HG03439 (cell line): ENCODE measurements around the gene PCCA.
"Not testable (repeated sequence)": the region's sequence is repeated elsewhere in the genome, so short reads cannot be mapped to it uniquely, and the experiment has no call there.

Experiments
- ATAC-seq: cut with Tn5 transposase; IDR thresholded peaks from one replicate; pipeline ENCODE4 v1.9.1; 2021; ENCODE audit warnings: mild to moderate bottlenecking, moderate library complexity; ENCODE audit not compliant: unreplicated experiment

The PCCA gene, protein sequence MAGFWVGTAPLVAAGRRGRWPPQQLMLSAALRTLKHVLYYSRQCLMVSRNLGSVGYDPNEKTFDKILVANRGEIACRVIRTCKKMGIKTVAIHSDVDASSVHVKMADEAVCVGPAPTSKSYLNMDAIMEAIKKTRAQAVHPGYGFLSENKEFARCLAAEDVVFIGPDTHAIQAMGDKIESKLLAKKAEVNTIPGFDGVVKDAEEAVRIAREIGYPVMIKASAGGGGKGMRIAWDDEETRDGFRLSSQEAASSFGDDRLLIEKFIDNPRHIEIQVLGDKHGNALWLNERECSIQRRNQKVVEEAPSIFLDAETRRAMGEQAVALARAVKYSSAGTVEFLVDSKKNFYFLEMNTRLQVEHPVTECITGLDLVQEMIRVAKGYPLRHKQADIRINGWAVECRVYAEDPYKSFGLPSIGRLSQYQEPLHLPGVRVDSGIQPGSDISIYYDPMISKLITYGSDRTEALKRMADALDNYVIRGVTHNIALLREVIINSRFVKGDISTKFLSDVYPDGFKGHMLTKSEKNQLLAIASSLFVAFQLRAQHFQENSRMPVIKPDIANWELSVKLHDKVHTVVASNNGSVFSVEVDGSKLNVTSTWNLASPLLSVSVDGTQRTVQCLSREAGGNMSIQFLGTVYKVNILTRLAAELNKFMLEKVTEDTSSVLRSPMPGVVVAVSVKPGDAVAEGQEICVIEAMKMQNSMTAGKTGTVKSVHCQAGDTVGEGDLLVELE

GRCh38 chr13:100088644-100089464 lies at the start of gene PCCA:
Gene PCCA, plus strand, starts transcription at chr13:100089093. Its CDS starts 28 bp downstream, at chr13:100089121.
- peak; percentile 97 for ATAC-seq

- no peak for ATAC-seq
Measured at GRCh38 chr13:100039740-100040139, 49.2 kb upstream of the PCCA start.

DNA sequence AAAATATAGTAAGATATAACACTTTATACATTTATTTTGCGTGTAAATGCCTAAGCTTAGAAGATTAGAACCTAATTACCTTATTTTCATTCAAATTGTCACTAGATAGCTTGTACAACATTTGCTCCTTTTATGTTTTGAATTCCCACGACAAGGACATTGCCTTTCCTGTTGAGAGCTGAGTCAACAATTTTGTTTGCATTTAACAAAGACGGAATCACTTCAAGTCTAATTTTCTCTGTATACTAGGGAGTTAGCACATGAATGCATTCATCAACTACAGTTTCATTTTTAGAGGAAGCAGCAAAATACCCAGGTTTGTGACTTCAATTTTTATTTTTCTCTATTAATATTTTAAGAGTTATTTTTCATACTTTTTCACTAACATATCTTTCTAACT lies 48.7 kb upstream of the PCCA start:
- ATAC-seq: no peak

DNA sequence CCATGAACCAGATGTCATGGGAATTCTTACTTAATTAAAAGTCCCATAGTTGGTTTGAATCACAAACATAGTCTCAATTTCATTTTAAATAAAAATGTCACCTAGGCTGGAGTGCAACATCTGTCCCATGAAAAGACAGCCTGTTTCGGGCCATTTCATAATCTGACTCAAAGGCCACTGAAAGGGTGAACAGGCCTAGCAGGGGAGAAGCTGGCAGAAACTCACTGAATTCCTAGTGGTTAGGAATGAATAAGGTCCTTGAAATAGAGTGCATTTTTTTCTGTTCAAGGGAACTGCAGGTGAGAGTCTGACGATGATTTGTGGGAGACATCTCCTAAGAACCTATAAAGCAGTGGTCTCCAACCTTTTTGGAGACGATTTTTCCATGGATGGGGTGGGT lies 44.0 kb upstream of the PCCA start:
- ATAC-seq: no peak

DNA sequence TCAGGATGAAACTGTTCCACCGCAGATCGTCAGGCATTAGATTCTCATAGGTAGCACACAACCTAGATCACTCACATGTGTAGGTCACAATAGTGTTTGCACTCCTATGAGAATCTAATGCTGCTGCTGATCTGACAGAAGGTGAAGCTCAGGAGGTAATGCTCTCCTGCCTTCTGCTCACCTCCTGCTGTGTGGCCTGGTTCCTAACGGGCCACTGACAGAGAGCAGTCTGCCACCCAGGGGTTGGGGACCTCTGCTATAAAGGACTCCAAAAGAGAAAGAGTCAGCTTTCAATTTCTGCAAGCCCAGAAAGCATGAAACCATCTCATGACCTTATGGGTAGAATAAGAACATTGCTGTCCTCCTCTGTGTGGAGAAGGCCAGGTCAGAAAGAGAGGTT lies 43.5 kb upstream of the PCCA start:
- ATAC-seq: no peak

DNA sequence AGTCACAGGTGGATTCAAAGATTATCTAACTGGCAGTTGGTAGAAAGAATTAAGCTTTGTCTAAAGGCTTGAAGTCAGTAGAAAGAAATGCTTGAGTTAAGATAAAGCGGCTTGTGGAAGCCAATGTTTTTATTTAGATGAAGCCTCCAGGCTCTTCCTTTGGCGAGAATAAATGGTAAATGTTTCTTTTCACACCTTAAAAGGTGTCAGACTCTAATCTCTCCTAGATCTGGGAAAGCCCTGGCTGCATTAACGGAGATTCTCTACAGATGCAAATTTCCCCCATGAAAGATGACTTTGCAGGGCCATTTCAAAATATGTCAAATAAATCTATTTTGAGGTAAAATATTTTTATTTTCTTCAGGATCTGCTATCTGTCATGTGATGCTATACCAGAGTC lies 37.8 kb upstream of the PCCA start:
- ATAC-seq: no peak

- ATAC-seq: no peak
Measured at GRCh38 chr13:100059827-100060226, 29.1 kb upstream of the PCCA start.

DNA sequence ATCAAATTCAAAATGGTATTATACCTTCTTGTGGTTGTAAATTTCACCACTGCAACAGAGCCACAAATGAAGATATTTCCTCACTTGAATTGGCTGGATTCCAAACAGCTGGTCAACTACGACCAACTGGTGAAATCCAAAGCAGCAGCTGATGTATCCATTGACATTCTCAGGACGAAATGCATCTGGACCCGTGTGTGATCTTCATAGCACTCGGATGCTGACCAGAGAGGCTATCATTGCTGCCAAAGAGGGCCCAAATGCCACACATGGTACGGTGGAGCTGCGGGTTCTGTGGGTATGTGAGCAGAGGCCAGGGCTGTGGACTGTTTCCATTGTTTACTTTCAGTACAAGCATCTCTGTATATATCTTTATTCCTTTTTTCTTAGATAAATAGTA lies 25.6 kb upstream of the PCCA start:
- no peak for ATAC-seq

GRCh38 chr13:100063906-100064305 lies 25.0 kb upstream of the PCCA start:
- ATAC-seq: no peak

DNA sequence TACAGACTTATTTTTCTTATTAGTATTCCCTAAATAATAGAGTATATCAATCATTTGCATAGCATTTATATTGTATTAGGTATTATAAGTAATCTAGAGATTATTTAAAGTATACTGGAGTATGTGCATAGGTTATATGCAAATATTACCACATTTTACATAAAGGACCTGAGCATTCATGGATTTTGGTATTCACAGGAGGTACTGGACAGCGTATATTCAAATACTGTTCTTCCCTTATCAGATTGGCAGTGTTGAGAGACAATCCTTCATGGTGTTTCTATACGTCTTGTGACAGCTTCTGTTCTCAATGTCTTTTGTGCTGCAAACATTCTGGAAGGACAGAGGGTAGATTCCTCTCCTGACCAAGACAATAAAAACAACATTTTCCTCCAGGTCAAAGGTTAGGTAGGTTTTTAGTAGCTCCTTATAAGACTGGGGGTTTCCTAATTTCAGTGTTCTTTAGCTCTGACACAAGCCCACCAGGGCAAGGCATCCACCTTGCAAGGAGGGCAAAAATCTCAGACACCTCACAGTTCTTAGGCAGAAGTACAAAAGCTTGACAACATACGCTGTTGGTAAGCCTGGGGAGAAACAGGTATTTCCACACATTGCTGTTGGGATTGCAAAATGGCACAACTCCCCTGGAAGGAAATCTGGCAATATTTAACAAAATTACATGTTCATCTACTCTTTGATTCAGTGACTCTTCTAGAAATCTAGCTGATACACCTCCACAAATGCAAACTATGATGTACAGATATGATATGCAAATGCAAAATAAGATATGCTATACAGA lies 20.6 kb upstream of the PCCA start:
- ATAC-seq: no peak

GRCh38 chr13:100069278-100069677 lies 19.6 kb upstream of the PCCA start:
- ATAC-seq: no peak

DNA sequence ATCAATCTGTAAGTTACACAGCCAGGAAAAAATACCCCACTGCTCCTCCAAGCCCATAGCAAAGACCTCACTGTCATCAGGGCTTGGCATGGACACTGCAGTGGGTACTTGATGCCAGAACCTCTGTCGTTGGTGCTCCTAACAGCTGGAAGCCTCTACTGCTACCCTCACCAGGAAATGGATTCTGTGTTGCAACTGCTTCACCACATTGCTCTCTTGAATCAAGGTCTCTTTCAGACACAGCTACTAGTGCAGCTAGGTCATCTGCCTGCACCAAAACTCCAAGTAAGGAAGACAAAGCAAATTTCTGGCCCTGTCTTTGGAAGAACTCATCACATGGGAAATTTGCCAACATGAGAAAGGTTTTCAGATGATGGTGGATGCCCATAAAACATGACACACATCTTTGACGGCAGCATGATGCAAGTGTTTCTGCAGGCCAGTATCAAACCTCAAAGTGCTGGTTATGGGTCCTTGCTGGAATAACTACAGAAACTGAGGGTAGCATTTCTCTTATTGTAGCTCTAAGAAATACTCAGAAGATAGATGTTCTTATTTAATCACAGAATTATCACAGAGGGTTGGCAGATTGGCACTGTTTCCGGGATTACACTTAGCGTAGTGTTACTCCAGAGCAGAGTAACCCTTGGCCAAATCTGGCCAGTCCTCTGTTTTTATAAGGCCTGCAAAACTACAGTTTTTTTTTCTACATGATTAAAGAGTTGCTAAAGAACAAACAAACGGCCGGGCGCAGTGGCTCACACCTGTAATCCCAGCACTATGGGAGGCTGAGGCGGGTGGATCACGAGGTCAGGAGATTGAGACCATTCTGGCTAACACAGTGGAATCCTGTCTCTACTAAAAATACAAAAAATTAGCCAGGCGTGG lies 12.9 kb upstream of the PCCA start:
- ATAC-seq: no peak

DNA sequence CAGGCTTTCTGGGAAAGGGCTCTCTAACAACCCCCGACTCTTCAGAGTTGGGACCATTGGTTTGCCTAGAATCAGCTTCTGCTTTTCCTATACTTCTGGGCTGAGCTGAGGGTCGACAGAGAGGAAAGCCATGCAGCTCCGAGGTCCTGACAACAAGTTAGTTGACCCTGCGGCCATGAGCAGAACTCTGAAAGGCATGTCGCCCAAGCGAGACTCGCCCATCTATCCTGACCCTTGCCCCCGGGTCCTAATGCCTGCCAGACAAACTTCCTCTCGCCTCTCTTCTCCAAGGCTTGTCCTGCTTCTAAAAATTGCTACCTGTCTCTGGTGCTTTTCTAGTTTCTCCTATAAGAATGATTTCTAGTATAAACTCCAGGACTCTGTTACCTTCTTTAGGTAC lies 9.9 kb upstream of the PCCA start:
- not testable (repeated sequence) for ATAC-seq

DNA sequence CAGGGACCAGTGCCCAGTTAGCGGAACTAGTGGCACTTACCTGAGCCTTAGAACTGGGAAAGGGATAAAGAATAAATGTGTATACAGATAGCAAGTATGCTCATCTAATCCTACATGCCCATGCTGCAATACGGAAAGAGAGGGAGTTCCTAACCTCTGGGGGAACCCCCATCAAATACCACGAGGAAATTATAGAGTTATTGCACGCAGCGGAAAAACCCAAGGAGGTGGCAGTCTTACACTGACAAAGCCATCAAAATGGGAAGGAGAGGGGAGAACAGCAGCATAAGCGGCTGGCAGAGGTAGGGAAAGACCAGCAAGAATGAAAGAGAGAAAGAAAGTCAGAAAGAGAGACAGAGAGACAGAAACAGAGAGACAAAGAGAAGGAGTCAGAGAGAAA lies 5.5 kb upstream of the PCCA start:
- ATAC-seq: not testable (repeated sequence)

- ATAC-seq: no peak
Measured at GRCh38 chr13:100088273-100088643, 635 bp upstream of the PCCA start.

GRCh38 chr13:100089465-100090032 lies 656 bp downstream of the PCCA start:
- no peak for ATAC-seq

DNA sequence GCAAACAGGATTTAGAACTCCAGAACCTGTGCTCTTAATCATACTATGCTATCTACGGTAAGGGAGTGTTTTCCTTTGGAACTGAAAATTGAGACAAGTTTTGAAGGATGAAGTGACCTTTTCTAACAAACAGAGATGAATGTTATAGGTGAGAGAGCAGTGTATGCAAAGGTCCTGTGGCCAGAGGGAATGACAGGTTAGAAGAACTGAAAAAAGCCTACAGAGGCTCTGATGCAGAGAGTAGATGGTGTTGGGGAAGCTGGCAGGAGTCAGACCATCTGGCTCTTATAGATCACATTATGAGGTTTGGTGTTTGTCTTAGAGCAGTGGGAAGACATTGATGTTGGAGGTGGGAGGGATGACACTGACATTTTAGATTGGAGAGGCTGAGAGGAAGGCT lies 2.0 kb downstream of the PCCA start:
- ATAC-seq: no peak

GRCh38 chr13:100091391-100091790 lies 2.5 kb downstream of the PCCA start:
- no peak for ATAC-seq

GRCh38 chr13:100092273-100092672 lies 3.4 kb downstream of the PCCA start:
- ATAC-seq: not testable (repeated sequence)
